Measurements from ENCODE around the gene GLI3. TPM values are rescaled to one million over a fixed set of nuclear protein-coding genes. Genes with fewer than 3 reads are reported as not detected.

GLI3 gene
- polyA plus RNA-seq, 1 donor = 10.8 TPM

GRCh38 chr7:42105554-42106358 lies 131.3 kb downstream of the GLI3 start:
- no peak for DNase-seq (ENCODE audit: low read depth)

- no peak for DNase-seq (ENCODE audit: low read depth)
Measured at GRCh38 chr7:42104694-42105093, 132.3 kb downstream of the GLI3 start.

DNA sequence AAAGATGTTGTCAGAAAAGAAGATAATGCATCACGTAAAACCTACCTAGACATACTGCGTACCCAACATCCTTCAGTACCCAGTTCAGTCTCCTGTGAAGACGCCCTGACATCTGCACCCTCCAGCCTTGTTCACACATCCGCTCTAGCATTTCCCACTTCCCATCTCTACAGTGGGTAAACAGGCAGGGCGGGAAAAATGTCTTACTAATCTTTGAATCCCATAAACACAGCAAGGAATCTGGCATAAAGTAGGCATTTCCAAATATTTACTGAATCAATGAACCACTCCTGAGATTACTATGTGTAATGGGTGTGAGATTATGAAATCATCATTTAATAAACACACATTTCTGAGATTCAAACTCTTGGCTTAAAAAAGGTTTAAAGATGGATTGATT lies 132.8 kb downstream of the GLI3 start:
- no peak for DNase-seq (ENCODE audit: low read depth)

- DNase-seq (ENCODE audit: low read depth) = no peak
Measured at GRCh38 chr7:42103456-42103855, 133.6 kb downstream of the GLI3 start.

- no peak for DNase-seq (ENCODE audit: low read depth)
Measured at GRCh38 chr7:42103020-42103419, 134.0 kb downstream of the GLI3 start.

DNA sequence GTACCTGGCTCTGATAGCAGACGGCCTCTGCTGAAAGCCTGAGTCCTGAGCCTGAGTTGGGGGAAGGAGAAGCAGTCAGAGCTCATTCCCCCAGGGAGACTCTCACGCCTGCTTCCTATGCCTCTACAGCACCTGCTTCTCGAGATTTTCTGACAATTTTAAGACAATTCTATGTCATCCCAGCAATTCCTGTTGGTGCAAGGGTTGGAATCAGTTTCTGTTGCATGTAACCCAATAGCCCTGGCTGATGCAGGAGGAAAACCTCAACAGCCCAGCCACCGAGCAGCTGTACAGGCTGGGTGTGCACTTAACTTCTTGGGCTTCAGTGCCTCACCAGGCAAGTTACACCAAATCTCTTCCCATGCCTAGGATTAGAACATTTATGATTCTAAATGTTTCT lies 134.7 kb downstream of the GLI3 start:
- no peak for DNase-seq (ENCODE audit: low read depth)

- DNase-seq (ENCODE audit: low read depth) = no peak
Measured at GRCh38 chr7:42100156-42100508, 136.9 kb downstream of the GLI3 start.

GRCh38 chr7:42099470-42100155 lies 137.4 kb downstream of the GLI3 start:
- no peak for DNase-seq (ENCODE audit: low read depth)

- DNase-seq (ENCODE audit: low read depth) = no peak
Measured at GRCh38 chr7:42099066-42099465, 137.9 kb downstream of the GLI3 start.

- no peak for DNase-seq (ENCODE audit: low read depth)
Measured at GRCh38 chr7:42097752-42098151, 139.3 kb downstream of the GLI3 start.

- DNase-seq (ENCODE audit: low read depth) = peak; percentile 47
Measured at GRCh38 chr7:42096681-42097561, 140.1 kb downstream of the GLI3 start.

DNA sequence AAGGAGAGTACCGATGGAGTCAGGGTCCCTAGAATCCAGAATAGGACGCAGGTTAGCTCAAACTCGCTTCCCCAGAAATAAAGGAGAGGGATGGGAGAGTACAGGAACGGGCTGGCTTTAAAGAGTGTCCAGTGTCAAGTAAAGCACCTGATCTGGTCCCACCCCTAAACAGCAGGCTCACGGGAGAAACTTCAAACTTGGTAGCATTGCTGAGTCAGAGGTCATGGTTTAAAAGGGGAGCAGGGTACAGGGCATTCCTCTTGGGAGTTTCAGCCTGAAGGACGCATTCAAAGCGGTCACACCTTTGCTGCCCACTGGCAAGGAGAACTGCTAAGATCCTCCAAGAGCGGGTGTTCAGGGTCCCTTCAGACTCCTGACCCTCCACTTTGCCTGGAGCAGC lies 140.7 kb downstream of the GLI3 start:
- no peak for DNase-seq (ENCODE audit: low read depth)

GRCh38 chr7:42095791-42096190 lies 141.2 kb downstream of the GLI3 start:
- no peak for DNase-seq (ENCODE audit: low read depth)

GRCh38 chr7:42093349-42093905 lies 143.6 kb downstream of the GLI3 start:
- no peak for DNase-seq (ENCODE audit: low read depth)

DNA sequence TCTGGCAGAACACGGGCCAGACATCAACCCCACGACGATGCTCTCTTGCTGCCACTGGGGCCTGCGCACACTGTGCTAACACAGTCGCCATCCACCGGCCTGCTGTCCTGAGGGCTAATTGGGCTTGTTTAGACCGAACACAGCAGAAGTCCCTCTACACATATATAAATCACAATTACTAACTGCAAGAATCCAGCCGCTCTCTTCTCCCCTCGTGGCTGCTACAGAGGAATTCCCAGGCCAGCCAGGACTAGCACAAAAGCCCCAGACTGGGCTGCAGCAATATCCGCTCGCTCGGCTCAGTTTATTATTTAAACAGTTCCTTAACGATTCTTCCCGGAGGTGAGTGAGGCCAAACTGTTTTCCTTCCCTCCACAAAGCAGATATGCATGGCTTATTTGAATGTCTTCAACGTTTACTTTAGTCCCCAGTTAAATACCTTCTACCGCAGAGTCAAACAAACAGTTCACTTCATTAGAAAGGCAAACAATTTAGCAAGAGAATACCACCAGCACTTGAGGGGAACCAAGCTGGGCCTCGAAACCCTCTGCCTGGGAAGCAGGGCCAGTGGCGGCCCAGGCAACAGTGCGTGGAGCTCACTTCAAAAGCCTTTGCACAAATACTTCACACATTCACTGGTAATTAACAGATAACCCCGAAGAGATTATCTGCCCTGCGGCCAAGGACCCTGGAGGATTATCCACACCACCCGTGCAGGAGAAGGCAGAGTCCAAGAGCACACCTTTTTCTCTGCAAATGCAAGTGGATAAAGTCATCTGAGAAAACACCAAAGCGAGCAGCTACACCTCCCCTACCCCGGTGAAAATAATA lies 145.3 kb downstream of the GLI3 start:
- DNase-seq (ENCODE audit: low read depth) = no peak

DNA sequence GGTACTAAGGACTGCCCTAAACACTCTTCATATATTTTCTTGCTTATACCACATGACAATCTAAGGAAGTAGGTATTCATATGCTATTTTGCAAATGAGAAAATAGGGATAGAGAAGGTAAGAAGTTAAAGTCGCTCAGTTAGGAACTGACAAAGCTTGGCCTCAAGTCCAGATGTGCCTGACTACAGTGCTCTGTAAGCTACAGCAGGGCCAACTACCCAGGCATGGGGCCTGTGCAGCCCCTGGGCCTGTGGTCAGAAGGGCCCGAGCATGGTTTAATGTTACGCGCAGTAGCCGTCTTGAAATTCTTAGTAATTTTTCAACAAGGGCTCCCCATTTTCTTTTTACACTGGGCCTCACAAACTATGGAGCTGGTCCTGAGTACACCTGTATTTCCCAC lies 146.2 kb downstream of the GLI3 start:
- DNase-seq (ENCODE audit: low read depth) = no peak

DNA sequence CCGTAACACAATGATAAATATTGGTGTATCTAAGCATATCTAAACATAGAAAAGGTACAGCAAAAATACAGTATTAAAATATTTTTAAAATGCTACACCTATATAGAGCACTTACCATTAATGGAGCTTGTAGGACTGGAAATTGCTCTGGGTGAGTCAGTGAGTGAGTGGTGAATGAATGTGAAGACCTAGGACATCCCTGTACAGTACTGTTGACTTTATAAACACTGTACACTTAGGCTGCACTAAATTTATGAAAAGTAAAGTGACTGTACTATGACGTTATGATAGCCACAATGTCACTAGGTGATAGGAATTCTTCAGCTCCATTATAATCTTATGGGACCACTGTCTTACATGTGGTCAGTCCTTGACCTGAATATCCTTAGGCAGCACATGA lies 147.0 kb downstream of the GLI3 start:
- no peak for DNase-seq (ENCODE audit: low read depth)

GRCh38 chr7:42087616-42088015 lies 149.4 kb downstream of the GLI3 start:
- no peak for DNase-seq (ENCODE audit: low read depth)

- DNase-seq (ENCODE audit: low read depth) = no peak
Measured at GRCh38 chr7:42085531-42085930, 151.5 kb downstream of the GLI3 start.

GRCh38 chr7:42084263-42084662 lies 152.7 kb downstream of the GLI3 start:
- no peak for DNase-seq (ENCODE audit: low read depth)

DNA sequence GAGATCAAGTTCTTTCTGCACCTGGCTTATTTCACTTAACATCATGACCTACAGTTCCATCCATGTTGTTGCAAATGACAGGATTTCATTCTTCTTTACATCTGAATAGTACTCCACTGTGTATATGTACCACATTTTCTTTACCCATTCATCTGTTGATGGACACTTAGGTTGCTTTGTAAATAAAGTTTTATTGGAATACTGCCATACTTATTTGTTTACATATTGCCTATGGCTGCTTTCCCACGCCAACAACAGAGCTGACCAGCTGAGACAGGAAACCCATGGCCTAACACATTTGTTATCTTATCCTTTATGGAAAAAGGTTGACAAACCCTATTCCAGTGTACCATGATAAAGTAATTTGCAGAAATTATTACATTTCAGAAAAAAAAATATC lies 153.7 kb downstream of the GLI3 start:
- no peak for DNase-seq (ENCODE audit: low read depth)

Data from forelimb muscle (tissue), 1 donor.